K562 (cell line): ENCODE data around the gene NPC1. TPM values are rescaled to one million over a fixed set of nuclear protein-coding genes. Genes with fewer than 3 reads are reported as not detected.

Experiments used
- ARID3B ChIP-seq: fragments of 250-450 bp; sonication (Bioruptor Pico); IDR thresholded peaks from 2 replicates; pipeline ENCODE4 v1.4.0; 2020; ENCODE audit warnings: borderline replicate concordance
- C11orf30 ChIP-seq: fragments of 450-650 bp; IDR thresholded peaks from 2 replicates; pipeline ENCODE4 v1.6.1; 2016; ENCODE audit warnings: low read depth, mild to moderate bottlenecking
- CEBPZ ChIP-seq: fragments of 150-350 bp; IDR thresholded peaks from 2 replicates; pipeline ENCODE4 v1.6.1; 2014; ENCODE audit warnings: low read depth, mild to moderate bottlenecking, low read length, borderline replicate concordance
- CREB5 ChIP-seq: fragments of 250-450 bp; sonication (Bioruptor Pico); IDR thresholded peaks from 2 replicates; pipeline ENCODE4 v1.5.0; 2020; ENCODE audit warnings: mild to moderate bottlenecking
- EHMT2 ChIP-seq: fragments of 450-650 bp; IDR thresholded peaks from 2 replicates; pipeline ENCODE4 v1.6.1; 2018; ENCODE audit warnings: antibody characterized with exemption
- FOSL1 ChIP-seq: fragments of 200-800 bp; sonication (Bioruptor generic); conservative IDR thresholded peaks from 2 replicates; pipeline ENCODE4 v1.6.1; 2016; ENCODE audit warnings: missing genetic modification characterization, missing compliant biosample characterization
- MAFG ChIP-seq: fragments of 450-650 bp; conservative IDR thresholded peaks from 2 replicates; pipeline ENCODE4 v1.6.1; 2016; ENCODE audit warnings: missing genetic modification characterization, missing compliant biosample characterization
- MITF ChIP-seq: IDR thresholded peaks from 2 replicates; pipeline ENCODE4 v1.6.1; 2014; ENCODE audit warnings: antibody characterized with exemption
- MTA2 ChIP-seq: fragments of 450-650 bp; IDR thresholded peaks from 2 replicates; pipeline ENCODE4 v1.6.1; 2016; ENCODE audit warnings: low read depth
- NFE2 ChIP-seq: IDR thresholded peaks from 2 replicates; pipeline ENCODE4 v1.6.1; 2014; ENCODE audit warnings: antibody characterized with exemption, low read depth
- NRF1 ChIP-seq, 2 experiments: fragments of 450-650 bp; IDR thresholded peaks in 1 of 2; conservative IDR thresholded peaks in 1 of 2; 2 replicates each; pipeline ENCODE4 v1.6.1; 2014; ENCODE audit warnings: mild to moderate bottlenecking in 2 of 2
- PTRF ChIP-seq: fragments of 450-650 bp; IDR thresholded peaks from 2 replicates; pipeline ENCODE4 v1.6.1; 2016; ENCODE audit warnings: mild to moderate bottlenecking, missing genetic modification characterization, missing compliant biosample characterization
- RB1 ChIP-seq: fragments of 450-650 bp; IDR thresholded peaks from 2 replicates; pipeline ENCODE4 v1.6.1; 2017; ENCODE audit warnings: low read depth, mild to moderate bottlenecking
- SETDB1 ChIP-seq: IDR thresholded peaks from one replicate; pipeline ENCODE4 v1.6.1; 2012; ENCODE audit warnings: low read length, control low read depth, inconsistent platforms
- SMAD1 ChIP-seq: fragments of 150-350 bp; IDR thresholded peaks from 2 replicates; pipeline ENCODE4 v1.6.1; 2014; ENCODE audit warnings: low read length, low read depth; ENCODE audit not compliant: partially characterized antibody
- TFAM ChIP-seq: fragments of 250-450 bp; sonication (Bioruptor Pico); conservative IDR thresholded peaks from 2 replicates; pipeline ENCODE4 v1.5.0; 2021; ENCODE audit warnings: mild to moderate bottlenecking, moderate library complexity
- ZBTB26 ChIP-seq: fragments of 450-650 bp; formaldehyde crosslinking; IDR thresholded peaks from 2 replicates; pipeline ENCODE4 v1.4.0; 2022; ENCODE audit warnings: missing genetic modification characterization
- ZKSCAN1 ChIP-seq: fragments of 150-350 bp; IDR thresholded peaks from 2 replicates; pipeline ENCODE4 v1.6.1; 2016; ENCODE audit warnings: low read depth, low read length
- ZKSCAN8 ChIP-seq: fragments of 200-800 bp; sonication (Bioruptor generic); IDR thresholded peaks from 2 replicates; pipeline ENCODE4 v1.6.1; 2016; ENCODE audit warnings: missing genetic modification characterization, missing compliant biosample characterization
- ZNF316 ChIP-seq: fragments of 450-650 bp; IDR thresholded peaks from 2 replicates; pipeline ENCODE4 v1.6.1; 2016
- polyA plus RNA-seq, 8 experiments: library from polyadenylated mRNA; depleted of rRNA in 4 of 8; stranded (reverse) in 5 of 8; unstranded in 3 of 8; fragments of >200 nt; fragmentation: Nextera tagmentation in 2 of 8; fragmentation: Illumina TruSeq in 1 of 8; extraction: Ambion mirVana in 2 of 8; extraction: Trizol in 1 of 8; gene quantifications; 2 replicates each; pipeline versions ENCODE4 v1.2.1 to v1.2.3, GENCODE V29; 2011 to 2014; ENCODE audit warnings: inconsistent platforms in 1 of 8, missing spikeins in 1 of 8
- total RNA-seq, 7 experiments: library from RNA; depleted of rRNA in 6 of 7; stranded (reverse); fragments of >200 nt in 6 of 7; fragmentation: Illumina TruSeq in 2 of 7; extraction: Trizol in 2 of 7; gene quantifications; 2 replicates each; pipeline versions ENCODE4 v1.2.1 to v1.2.3, GENCODE V29; 2011 to 2021; ENCODE audit warnings: low replicate concordance in 1 of 7

Gene NPC1
- total and polyA plus RNA-seq, 9 of the 15 experiments (the other 6 are each of a cell fraction or from before 2014, with no cell fraction given), result 17.1 to 45.9 (median 27.6) TPM

- no peak for TF ChIP-seq ZBTB26 (CRISPR knock-in tag)
- no peak for TF ChIP-seq MITF
- no peak for TF ChIP-seq TFAM
- TF ChIP-seq SMAD1, result no peak
- no peak for TF ChIP-seq ZKSCAN8 (CRISPR knock-in tag)
- no peak for TF ChIP-seq PTRF
- no peak for TF ChIP-seq EHMT2
- TF ChIP-seq MTA2, result no peak
- TF ChIP-seq RB1, result no peak
- no peak for TF ChIP-seq CEBPZ
- TF ChIP-seq NFE2, result peak; percentile 73
- peak; percentile 36; the same call in 1 of the 2 replicates for TF ChIP-seq MAFG (tag)
- 0 out of 2 replicates have a peak, but pooled peaks have one; percentile 38 for TF ChIP-seq FOSL1 (tag)
- TF ChIP-seq ARID3B, result no peak
- peak; percentile 70 for TF ChIP-seq ZNF316
- TF ChIP-seq SETDB1, result no peak
- TF ChIP-seq ZKSCAN1, result no peak
- TF ChIP-seq NRF1 (conservative IDR thresholded peaks at IDR 0.05 in 1 of 2, IDR thresholded peaks at IDR 0.05 in 1 of 2), result no peak
- peak; percentile 66 for TF ChIP-seq C11orf30
- no peak for TF ChIP-seq CREB5 (CRISPR knock-in tag)
- TF ChIP-seq, all 486 proteins: peak for 10
Observed at GRCh38 chr18:23635283-23636070, 49.2 kb upstream of the NPC1 start (continued).
